Measurements from ENCODE around the gene PLA2G4F. TPM values are rescaled to one million over a fixed set of nuclear protein-coding genes. Genes with fewer than 3 reads are reported as not detected.

Gene PLA2G4F
- total RNA-seq, 4 donors from 2014 or later = 0.16 to 0.67 TPM; not detected in 2

GRCh38 chr15:42190370-42190769 is 33.9 kb upstream of the PLA2G4F start:
- Histone ChIP-seq H3K4me1 (no peaks in the 10 kb centered on the region), H3K4me3 (no peak overlapping the region), H3K36me3 (peaks cover 0 to 86% of the 10 kb centered on the region in 2 donors), H3K9me3 (no peaks in the 10 kb centered on the region), H3K27me3 (no peaks in the 10 kb centered on the region), H3K27ac (no peak overlapping the region)
- WGBS, 2 donors (ENCODE audit: low coverage in 1 of 2) = 100% methylated on average over 1 to 2 of the region's 2 CpGs
- ATAC-seq = no peak
- TF ChIP-seq, protein P1, sequence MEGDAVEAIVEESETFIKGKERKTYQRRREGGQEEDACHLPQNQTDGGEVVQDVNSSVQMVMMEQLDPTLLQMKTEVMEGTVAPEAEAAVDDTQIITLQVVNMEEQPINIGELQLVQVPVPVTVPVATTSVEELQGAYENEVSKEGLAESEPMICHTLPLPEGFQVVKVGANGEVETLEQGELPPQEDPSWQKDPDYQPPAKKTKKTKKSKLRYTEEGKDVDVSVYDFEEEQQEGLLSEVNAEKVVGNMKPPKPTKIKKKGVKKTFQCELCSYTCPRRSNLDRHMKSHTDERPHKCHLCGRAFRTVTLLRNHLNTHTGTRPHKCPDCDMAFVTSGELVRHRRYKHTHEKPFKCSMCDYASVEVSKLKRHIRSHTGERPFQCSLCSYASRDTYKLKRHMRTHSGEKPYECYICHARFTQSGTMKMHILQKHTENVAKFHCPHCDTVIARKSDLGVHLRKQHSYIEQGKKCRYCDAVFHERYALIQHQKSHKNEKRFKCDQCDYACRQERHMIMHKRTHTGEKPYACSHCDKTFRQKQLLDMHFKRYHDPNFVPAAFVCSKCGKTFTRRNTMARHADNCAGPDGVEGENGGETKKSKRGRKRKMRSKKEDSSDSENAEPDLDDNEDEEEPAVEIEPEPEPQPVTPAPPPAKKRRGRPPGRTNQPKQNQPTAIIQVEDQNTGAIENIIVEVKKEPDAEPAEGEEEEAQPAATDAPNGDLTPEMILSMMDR (IDR thresholded peaks at IDR 0.05) = no peak
- no peak for TF ChIP-seq POLR2AphosphoS5 (IDR thresholded peaks at IDR 0.05)
- TF ChIP-seq EP300 (IDR thresholded peaks at IDR 0.05) = no peak
- TF ChIP-seq POLR2A (IDR thresholded peaks at IDR 0.05) = no peak

- Histone ChIP-seq H3K9me3 (no peaks in the 10 kb centered on the region), H3K4me1 (no peaks in the 10 kb centered on the region), H3K4me3 (no peak overlapping the region), H3K27ac (no peak overlapping the region), H3K27me3 (no peaks in the 10 kb centered on the region), H3K36me3 (peaks cover 4 to 99% of the 10 kb centered on the region in 2 donors)
- no peak for ATAC-seq
- WGBS, 2 donors (ENCODE audit: low coverage in 1 of 2) = 86 to 88% methylated on average over 1 of the region's 1 CpG
- TF ChIP-seq EP300 (IDR thresholded peaks at IDR 0.05) (no peak), POLR2AphosphoS5 (IDR thresholded peaks at IDR 0.05) (no peak), POLR2A (IDR thresholded peaks at IDR 0.05) (no peak)
- TF ChIP-seq, protein P1 (IDR thresholded peaks at IDR 0.05) = no peak
Observed at GRCh38 chr15:42185801-42186200, 29.4 kb upstream of the PLA2G4F start.

- no peak for ATAC-seq
- Histone ChIP-seq H3K4me3 (no peak overlapping the region), H3K4me1 (no peaks in the 10 kb centered on the region), H3K27me3 (no peaks in the 10 kb centered on the region), H3K27ac (no peak overlapping the region), H3K9me3 (no peaks in the 10 kb centered on the region), H3K36me3 (peaks cover 4 to 99% of the 10 kb centered on the region in 2 donors)
- TF ChIP-seq POLR2AphosphoS5 (IDR thresholded peaks at IDR 0.05) = no peak
- TF ChIP-seq, protein P1 (IDR thresholded peaks at IDR 0.05) = no peak
- TF ChIP-seq POLR2A (IDR thresholded peaks at IDR 0.05) = no peak
- TF ChIP-seq EP300 (IDR thresholded peaks at IDR 0.05) = no peak
- 94 to 98% methylated on average over 4 of the region's 4 CpGs for WGBS, 2 donors (ENCODE audit: low coverage in 1 of 2)
Observed at GRCh38 chr15:42184736-42185135, 28.3 kb upstream of the PLA2G4F start.

DNA sequence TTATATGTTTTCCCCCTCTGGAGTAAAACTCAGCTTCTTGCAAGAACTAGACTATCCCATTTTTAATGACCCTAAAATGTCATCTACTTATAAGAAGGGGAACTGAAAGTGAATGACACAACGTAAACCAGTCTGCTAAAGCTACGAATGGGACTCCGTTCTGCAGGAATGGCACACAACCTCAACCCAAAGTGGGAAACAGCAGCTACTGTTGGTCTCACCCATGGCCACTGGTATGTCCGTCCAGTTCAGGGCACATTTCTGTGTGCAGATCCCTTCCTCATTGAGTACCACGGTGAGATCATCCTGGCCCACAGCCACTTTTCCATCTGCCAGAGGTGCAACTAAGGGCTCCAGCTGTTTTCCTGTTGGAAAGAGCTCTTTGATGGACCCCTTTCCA is 27.9 kb upstream of the PLA2G4F start:
- no peak for TF ChIP-seq POLR2A (IDR thresholded peaks at IDR 0.05)
- no peak for TF ChIP-seq POLR2AphosphoS5 (IDR thresholded peaks at IDR 0.05)
- TF ChIP-seq, protein P1 (IDR thresholded peaks at IDR 0.05) = no peak
- no peak for TF ChIP-seq EP300 (IDR thresholded peaks at IDR 0.05)
- ATAC-seq = peak; percentile 36

DNA sequence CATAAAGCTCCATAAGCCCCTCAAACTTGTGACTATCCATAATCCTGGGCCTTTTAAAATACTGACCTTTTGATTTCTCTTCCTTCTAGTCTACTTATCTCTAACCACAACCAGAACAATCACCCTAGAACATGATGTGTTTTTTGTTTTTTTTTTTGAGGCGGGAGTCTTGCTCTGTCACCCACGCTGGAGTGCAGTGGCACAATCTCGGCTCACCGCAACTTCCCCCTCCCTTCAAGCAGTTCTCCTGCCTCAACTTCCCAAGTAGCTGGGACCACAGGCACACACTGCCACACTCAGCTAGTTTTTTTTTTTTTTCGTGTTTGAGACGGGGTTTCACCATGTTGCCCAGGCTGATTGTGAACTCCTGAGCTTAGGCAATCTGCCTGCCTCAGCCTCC is 26.5 kb upstream of the PLA2G4F start:
- H3K36me3 ChIP-seq = peaks cover 7 to 100% of the 10 kb centered on the region in 2 donors
- no peak for ATAC-seq
- no peak overlapping the region for H3K27ac ChIP-seq
- H3K4me3 ChIP-seq = no peak overlapping the region
- 86 to 90% methylated on average over 3 to 5 of the region's 6 CpGs for WGBS, 2 donors (ENCODE audit: low coverage in 1 of 2)
- H3K4me1 ChIP-seq = no peaks in the 10 kb centered on the region
- no peaks in the 10 kb centered on the region for H3K9me3 ChIP-seq
- H3K27me3 ChIP-seq = no peaks in the 10 kb centered on the region
- TF ChIP-seq POLR2AphosphoS5 (IDR thresholded peaks at IDR 0.05) = no peak
- TF ChIP-seq POLR2A (IDR thresholded peaks at IDR 0.05) = no peak
- TF ChIP-seq EP300 (IDR thresholded peaks at IDR 0.05) = no peak

More for the DNA sequence above, 27.9 kb upstream of the PLA2G4F start:
- H3K27me3 ChIP-seq = no peaks in the 10 kb centered on the region
- no peak overlapping the region for H3K27ac ChIP-seq
- 57 to 90% methylated on average over 4 to 5 of the region's 5 CpGs for WGBS, 2 donors (ENCODE audit: low coverage in 1 of 2)
- H3K4me3 ChIP-seq = no peak overlapping the region
- no peaks in the 10 kb centered on the region for H3K4me1 ChIP-seq
- H3K36me3 ChIP-seq = peaks cover 4 to 100% of the 10 kb centered on the region in 2 donors
- H3K9me3 ChIP-seq = no peaks in the 10 kb centered on the region

All from gastroesophageal sphincter (tissue), 4 donors.